NCI-H526 treated with DMSO at 0.1 percent for 48 hours (cell line): Measurements from ENCODE around the gene SCLY.
"Not testable (repeated sequence)": the region's sequence is repeated elsewhere in the genome, so short reads cannot be mapped to it uniquely, and the experiment has no call there.

Source experiments
- DNase-seq: peaks from one replicate; lab custom pipeline; 2025; lab: John Stamatoyannopoulos, UW

SCLY gene

GRCh38 chr2:238060542-238061314, at the start of gene SCLY:
SCLY (plus strand) TSS chr2:238061001; CDS start chr2:238061055, 54 bp downstream.
- DNase-seq: peak; percentile 95

- no peak for DNase-seq
Measured at GRCh38 chr2:238013806-238014205, 47.0 kb upstream of the SCLY start.

DNA sequence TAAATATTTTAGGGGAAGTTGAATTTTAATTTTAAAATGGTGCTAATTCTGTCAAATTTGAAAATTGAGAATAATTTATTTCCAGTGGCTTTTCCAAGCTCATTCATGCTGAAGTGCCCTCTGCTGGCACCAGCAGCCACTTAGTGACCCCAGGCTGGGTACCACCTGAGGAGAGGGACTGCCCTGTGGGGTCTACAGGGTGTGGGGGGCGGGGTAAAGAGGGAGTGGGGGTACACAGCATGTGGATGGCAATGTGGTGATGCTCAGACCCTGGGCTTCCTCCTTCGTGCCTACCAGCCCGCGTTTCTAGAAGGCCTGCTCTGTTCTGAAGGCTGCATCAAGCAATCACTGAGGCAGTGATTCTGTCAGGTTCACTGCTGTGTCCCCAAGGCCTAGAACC, 45.1 kb upstream of the SCLY start:
- DNase-seq: no peak

- DNase-seq: no peak
Measured at GRCh38 chr2:238016526-238016925, 44.3 kb upstream of the SCLY start.

GRCh38 chr2:238019962-238020361, 40.8 kb upstream of the SCLY start:
- DNase-seq: no peak

GRCh38 chr2:238020816-238021215, 40.0 kb upstream of the SCLY start:
- no peak for DNase-seq

GRCh38 chr2:238021327-238021726, 39.5 kb upstream of the SCLY start:
- DNase-seq: no peak

DNA sequence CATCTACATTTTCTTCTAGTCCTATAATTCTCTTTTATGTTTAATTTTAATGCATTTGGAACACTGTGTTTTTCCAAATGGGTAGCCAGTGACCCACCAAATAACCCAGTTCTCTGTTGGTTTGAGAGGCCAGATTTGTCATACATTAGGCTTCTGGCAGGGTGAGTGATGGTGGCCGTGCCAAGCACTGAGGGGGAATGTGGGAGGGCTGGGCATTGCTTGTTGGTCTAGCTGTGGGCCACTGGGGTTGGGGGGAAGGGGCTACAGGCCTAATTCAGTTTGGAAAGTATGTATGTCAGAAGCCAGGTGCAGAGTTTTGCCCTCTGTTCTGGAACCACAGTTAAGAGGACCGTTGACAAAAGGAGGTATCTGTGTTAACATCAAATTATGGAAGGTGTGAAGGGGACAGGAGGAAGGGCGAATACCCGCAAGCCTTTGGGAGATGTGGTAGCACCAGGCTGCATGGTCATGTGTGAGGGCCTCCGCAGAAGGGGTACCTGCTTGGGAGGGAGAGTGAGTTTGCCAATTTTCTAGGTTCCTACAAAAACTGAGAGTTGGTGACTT, 38.1 kb upstream of the SCLY start:
- no peak for DNase-seq

DNA sequence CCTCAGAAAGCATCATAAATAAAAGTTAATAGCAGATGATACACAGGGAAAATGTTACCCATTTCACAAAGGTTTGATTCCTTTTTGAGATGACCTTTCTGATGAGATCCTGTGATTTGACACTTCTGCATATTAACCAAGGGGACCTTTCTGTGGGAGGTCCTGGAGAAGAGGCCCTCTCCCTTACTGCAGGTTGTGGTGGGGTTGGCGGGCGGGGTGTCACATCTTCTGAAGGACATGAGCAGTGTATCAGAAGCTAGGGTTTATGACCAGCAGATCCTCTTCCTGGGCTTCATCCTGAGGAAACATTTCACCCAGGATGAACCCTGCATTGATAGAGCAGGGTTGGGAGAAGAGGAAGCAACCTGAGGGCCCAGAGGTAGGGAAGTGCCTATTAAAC, 37.2 kb upstream of the SCLY start:
- no peak for DNase-seq

DNA sequence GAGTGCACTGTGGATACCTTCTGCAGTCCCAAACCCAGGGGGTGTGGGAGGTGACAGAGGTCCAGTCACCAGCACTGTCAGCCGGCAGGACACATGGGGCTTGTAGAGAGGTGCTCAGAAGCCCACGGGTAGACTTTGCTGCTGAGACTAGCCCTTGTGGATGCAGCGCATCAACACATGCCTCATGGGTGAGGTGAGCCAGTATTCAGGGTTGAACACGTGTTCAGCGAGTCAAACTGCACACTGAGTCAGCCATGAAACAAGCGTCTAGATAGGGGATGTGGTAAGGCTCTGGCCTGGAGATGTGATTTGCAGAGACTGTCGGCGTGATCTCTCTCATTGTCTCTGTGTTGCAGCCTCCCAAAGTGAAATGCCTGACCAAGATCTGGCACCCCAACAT, 35.8 kb upstream of the SCLY start:
- no peak for DNase-seq

DNA sequence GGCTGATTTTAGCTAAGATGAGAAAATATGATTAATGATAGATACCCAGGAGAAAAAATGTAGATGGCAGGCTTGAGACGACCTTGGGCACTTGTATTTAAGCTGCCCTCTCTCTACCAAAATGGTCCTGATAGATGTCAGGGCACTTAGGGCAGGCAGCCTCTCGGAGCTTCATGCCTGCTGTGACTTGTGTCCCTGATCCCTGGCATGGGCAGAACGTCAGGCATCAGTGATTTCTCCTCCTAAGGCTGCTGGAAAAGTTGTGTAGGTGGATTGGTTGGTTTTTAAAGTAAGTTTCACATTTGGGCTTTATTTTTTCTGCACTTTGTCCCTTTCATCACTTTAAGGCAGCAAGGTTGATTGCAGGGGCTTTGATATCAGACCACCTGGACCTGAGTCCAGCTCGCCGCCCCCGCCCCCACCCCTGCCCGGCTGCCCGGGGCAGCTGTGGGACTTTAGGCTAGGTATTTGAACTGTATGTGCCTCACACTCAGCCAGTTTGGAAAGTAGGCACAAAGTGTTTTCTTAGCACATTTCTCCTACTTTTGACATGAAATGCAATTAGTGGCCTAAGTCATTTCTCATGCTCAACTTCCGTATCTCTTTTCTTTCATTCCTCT, 35.0 kb upstream of the SCLY start:
- no peak for DNase-seq

DNA sequence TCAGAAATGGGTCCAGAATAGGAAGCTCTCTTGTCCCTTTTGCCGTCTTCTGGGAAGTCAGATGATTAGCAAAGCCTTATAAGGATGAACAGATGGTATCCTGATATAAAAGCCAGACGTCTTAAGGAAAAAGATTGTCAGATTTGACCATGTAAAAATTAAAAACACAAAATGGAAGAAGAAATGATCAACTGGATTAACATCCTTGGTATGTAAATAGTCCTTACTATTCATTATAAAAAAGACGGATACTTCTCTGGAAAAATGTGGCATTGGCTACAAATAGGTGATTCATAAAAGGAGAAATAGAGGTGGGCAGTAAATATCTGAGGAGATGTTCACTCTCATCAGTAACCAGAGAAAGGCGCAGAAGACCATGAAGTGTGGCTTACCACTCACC, 33.7 kb upstream of the SCLY start:
- no peak for DNase-seq

GRCh38 chr2:238027591-238028415, 33.0 kb upstream of the SCLY start:
- no peak for DNase-seq

GRCh38 chr2:238029853-238030252, 30.9 kb upstream of the SCLY start:
- DNase-seq: no peak

DNA sequence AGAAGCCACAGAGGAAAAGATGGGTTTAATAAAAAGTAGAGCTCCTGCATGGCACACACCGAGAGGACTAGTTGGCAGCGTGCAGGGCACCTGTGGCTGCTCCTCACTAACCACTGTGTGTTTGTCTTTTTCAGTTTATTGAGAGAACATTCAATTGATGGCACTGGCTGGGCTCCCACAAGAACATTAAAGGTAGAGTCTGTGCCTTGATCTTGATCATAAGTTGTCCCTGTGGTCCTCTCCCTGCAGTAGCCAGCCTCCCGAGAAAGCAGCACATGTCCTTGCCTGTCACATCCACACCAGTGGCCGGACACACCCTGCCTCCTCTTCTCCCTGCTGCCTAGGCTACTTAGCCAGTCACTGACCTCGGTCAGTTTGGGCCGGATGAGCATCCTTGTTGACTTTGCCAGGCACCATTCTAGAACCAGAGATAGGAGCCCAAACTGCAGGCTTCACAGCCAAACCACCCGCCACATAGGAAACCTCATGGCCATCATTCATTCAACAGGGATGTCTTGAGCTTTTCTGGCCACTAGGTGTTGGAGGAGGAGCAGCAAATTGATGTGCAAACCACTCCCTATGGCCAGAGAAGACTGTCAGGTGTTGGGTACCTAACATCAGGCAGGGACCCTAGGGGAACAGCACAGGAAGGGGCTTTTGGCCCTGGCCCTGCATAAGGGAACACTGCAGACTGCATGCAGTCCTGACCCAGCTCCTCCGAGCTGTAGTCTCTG, 30.2 kb upstream of the SCLY start:
- no peak for DNase-seq

GRCh38 chr2:238031751-238032150, 29.1 kb upstream of the SCLY start:
- DNase-seq: no peak

DNA sequence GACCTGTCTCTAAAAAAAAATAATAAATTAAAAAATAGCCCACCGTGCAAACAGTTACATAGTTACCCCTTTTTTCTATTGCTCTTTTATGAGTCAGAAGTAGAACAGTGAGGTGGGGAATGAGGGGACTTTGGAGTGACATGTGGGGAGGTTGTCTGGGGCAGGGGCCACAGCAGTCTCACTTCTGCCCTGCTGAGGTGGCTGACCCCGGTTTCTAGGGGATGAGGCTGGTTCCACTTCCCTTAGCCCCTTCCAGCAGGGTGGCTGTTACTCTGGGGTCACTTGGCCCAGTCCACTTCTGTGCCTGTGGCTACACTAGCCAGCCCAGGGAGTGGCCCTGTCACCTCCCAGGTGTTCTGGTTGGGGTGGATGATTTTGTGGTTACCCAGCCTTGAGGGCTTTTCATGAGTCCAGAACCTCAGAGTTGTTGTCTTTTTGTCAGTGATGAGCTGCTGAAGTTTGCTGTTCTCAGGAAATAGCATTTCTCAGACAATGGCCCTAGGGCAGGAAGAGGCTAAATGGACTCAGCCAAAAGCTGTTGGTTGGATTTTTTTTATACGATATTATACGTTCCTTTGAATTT, 28.0 kb upstream of the SCLY start:
- no peak for DNase-seq

GRCh38 chr2:238033991-238034390, 26.8 kb upstream of the SCLY start:
- DNase-seq: not testable (repeated sequence)

GRCh38 chr2:238038203-238038602, 22.6 kb upstream of the SCLY start:
- no peak for DNase-seq

DNA sequence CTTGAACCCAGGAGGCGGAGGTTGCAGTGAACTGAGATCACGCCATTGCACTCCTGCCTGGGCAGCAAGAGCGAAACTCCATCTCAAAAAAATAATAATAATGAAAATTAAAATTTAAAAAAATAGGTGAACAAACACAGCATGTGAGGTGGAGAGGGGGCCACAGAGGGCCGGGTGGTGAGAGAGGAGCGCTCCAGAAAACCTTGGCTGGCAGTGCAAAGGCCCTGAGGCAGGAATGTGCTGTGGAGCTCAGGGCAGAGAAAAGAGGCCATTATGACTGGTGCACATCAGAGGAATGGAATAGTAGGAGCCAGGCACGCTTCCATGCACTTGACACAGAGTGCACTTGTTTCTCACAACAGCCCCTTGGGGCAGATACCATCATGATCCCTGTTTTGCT, 21.6 kb upstream of the SCLY start:
- no peak for DNase-seq

GRCh38 chr2:238039985-238040384, 20.8 kb upstream of the SCLY start:
- no peak for DNase-seq

DNA sequence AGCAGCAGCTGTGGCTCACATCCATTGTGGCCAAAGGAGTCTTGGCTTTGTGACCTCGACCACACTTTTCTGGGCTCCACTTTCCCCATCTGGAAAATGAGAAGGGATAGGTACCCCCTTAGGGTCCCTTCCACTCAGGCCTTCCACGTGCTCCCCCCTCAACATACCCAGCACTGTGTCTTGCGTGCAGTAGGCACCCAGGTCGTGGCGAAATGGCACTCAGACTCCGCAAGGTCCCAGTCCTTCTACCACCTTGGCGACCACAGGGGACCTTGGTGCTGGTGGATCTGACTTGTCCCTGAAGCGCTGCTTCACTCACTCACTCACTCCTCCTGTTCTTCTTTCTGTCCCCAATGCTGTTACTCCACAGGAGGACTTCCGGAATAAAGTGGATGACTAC, 19.9 kb upstream of the SCLY start:
- no peak for DNase-seq
